ENCODE measurements around the gene KCNQ1. TPM values are rescaled to one million over a fixed set of nuclear protein-coding genes. Genes with fewer than 3 reads are reported as not detected.

KCNQ1 gene
- total and polyA plus RNA-seq, 9 of the 15 experiments (the other 6 are each of a cell fraction or from before 2014, with no cell fraction given), result 0.44 TPM; not detected in 8

DNA sequence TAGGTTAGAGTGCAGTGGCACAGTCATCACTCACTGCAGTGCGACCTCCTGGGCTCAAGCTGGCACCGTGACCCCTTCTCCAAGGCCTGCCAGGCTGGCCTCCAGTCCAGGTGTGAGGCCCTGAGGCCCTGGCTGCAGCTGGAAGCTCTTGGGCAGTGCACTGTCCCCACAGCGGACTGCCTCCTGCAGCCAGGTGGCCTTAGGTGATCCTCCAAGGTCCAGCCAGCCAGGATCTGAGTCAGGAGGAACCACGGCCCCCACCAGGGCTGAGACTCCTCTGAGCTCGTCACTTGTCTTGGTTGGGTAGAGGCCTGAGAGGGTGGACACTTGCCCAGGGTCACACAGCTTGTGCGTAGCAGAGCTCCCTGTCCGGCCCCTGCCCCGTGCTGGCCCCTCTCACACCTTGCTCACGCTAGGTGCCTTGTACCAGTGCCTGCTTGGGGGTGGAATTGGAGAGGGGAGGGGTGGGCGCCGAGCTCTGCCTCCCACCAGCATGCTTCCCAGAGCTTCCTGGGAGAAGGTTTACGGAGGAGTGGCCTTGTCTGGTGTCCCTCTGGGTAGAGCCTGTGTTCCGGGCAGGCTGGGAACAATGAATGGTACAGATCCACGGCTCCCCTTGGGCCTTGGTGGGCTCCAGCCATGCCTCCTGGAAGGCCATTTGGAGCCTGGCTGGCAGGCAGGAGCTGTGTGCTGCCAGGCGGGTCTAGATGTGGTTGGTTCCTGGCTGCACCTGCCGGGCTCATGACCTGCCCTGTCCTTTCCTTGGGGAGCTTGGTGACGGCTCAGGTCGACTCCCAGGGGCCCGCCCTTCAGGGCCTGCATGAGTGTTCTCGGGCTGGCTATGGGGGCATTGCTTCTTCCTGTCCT lies 20.6 kb downstream of the KCNQ1 start:
- TF ChIP-seq RBM14 (IDR thresholded peaks at IDR 0.05; ENCODE audit: borderline replicate concordance, insufficient read depth, low read depth, low read length), result no peak
- no peak for TF ChIP-seq TAF1 (IDR thresholded peaks at IDR 0.05; ENCODE audit: control insufficient read depth, extremely low read depth, insufficient read depth, low read length, severe bottlenecking)
- no peak for TF ChIP-seq PRMT5 (CRISPR knock-in tag; IDR thresholded peaks at IDR 0.05)
- TF ChIP-seq TCF3 (CRISPR knock-in tag; IDR thresholded peaks at IDR 0.05), result no peak
- TF ChIP-seq ZNF146 (CRISPR knock-in tag; IDR thresholded peaks at IDR 0.05; ENCODE audit: unreplicated experiment), result no peak
- TF ChIP-seq, protein P1, sequence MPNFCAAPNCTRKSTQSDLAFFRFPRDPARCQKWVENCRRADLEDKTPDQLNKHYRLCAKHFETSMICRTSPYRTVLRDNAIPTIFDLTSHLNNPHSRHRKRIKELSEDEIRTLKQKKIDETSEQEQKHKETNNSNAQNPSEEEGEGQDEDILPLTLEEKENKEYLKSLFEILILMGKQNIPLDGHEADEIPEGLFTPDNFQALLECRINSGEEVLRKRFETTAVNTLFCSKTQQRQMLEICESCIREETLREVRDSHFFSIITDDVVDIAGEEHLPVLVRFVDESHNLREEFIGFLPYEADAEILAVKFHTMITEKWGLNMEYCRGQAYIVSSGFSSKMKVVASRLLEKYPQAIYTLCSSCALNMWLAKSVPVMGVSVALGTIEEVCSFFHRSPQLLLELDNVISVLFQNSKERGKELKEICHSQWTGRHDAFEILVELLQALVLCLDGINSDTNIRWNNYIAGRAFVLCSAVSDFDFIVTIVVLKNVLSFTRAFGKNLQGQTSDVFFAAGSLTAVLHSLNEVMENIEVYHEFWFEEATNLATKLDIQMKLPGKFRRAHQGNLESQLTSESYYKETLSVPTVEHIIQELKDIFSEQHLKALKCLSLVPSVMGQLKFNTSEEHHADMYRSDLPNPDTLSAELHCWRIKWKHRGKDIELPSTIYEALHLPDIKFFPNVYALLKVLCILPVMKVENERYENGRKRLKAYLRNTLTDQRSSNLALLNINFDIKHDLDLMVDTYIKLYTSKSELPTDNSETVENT (CRISPR knock-in tag; IDR thresholded peaks at IDR 0.05), result no peak
- TF ChIP-seq HNRNPUL1 (IDR thresholded peaks at IDR 0.05; ENCODE audit: low read length), result no peak
- TF ChIP-seq U2AF2 (optimal IDR thresholded peaks at IDR 0.05; ENCODE audit: low read depth, low read length), result no peak
- TF ChIP-seq FOXK2 (conservative IDR thresholded peaks at IDR 0.05 in 1 of 2, IDR thresholded peaks at IDR 0.05 in 1 of 2; ENCODE audit: low read depth in 2 of 2), result no peak
- no peak for TF ChIP-seq PRPF4 (IDR thresholded peaks at IDR 0.05; ENCODE audit: insufficient read depth, low read depth, low read length, poor library complexity, severe bottlenecking)
- Histone ChIP-seq H3K27me3 (ENCODE audit: control insufficient read depth in 2 of 2, insufficient read depth in 2 of 2, low read length in 2 of 2) (peaks cover 17 to 73% of the 10 kb centered on the region in 2 experiments; a peak in 4 of 5 replicates), H3K4me1 (replicated peaks in 1 of 2; ENCODE audit: control insufficient read depth in 2 of 2, insufficient read depth in 2 of 2, low read length in 2 of 2) (peaks cover 0 to 35% of the 10 kb centered on the region in 2 experiments; a peak in 2 of 5 replicates), H3K4me2 (ENCODE audit: insufficient read depth, low read length) (no peak overlapping the region), H4K20me1 (replicated peaks; ENCODE audit: control insufficient read depth, insufficient read depth, low read length) (peaks cover 6% of the 10 kb centered on the region; the same call in 1 of the 2 replicates), H3K9me1 (ENCODE audit: control insufficient read depth, insufficient read depth, low read length) (peaks cover 2% of the 10 kb centered on the region), H3K79me2 (ENCODE audit: control insufficient read depth, insufficient read depth, low read length) (no peaks in the 10 kb centered on the region), H3K27ac (ENCODE audit: extremely low read depth, low read depth, low read length) (no peak overlapping the region), H2AFZ (ENCODE audit: low read depth, low read length) (no peak overlapping the region), H3K9me3 (replicated peaks; ENCODE audit: control insufficient read depth, insufficient read depth, low read depth, low read length) (no peaks in the 10 kb centered on the region), H3K9ac (ENCODE audit: insufficient read depth in 1 of 2, low read depth in 2 of 2, low read length in 2 of 2) (no peak overlapping the region), H3K36me3 (ENCODE audit: control insufficient read depth, insufficient read depth, low read length) (no peaks in the 10 kb centered on the region), H3K4me3 (no peak overlapping the region)
- in situ Hi-C loops (cut with MboI) (no loop called here), intact Hi-C loops (cut with micrococcal nuclease) (no loop called here)
- no peak for FAIRE-seq
- ChIA-PET CTCF (ENCODE audit: low intra/inter-chr PET ratio) (no interaction called here), POLR2A (interaction anchor here (0.6 to 0.9 kb wide), 2 partner anchors 13 to 70 kb away, joined by 3 read pairs; no protein-coding TSS in a partner anchor)
- BruUV-seq (replicated peaks), result no TSS peak
- 0% methylated on average over 16 of the region's 20 CpGs for WGBS (ENCODE audit: insufficient coverage, low coverage, missing lambda C conversion rate)
- no peak; the same call in 2 of the 3 replicates for ATAC-seq
- no peak for DNase-seq (ENCODE audit: extremely low read depth in 1 of 4, low spot score in 3 of 4)
